HepG2 (cell line): ENCODE results near the gene SPINK5. TPM values are rescaled to one million over a fixed set of nuclear protein-coding genes. Genes with fewer than 3 reads are reported as not detected.

Experiments
- ATAC-seq: fragments of 200-7000 bp; cut with Tn5 transposase; 3 replicates; pipeline ENCODE4 v1.9.1; 2020; ENCODE audit warnings: mild to moderate bottlenecking, moderate library complexity
- BruUV-seq: library from RNA; stranded (reverse); fragments of 400-500 nt; replicated peaks from 2 replicates; lab custom pipeline; 2021; lab: Mats Ljungman, UMichigan
- CTCF ChIA-PET: fragments of 300-600 bp; formaldehyde crosslinking; extraction: SDS; loops from one replicate; lab custom pipeline; 2021; ENCODE audit warnings: low total read pairs, inconsistent platforms, low intra/inter-chr PET ratio; lab: Yijun Ruan, JAX
- POLR2A ChIA-PET: fragments of 350-600 bp; sonication (Branson Sonifier 250); formaldehyde crosslinking; loops from one replicate; lab custom pipeline; 2020; ENCODE audit warnings: antibody characterized with exemption, inconsistent platforms; lab: Yijun Ruan, JAX
- DNase-seq: peaks from one replicate; pipeline ENCODE4 v3.0.0-alpha.2; 2015; ENCODE audit warnings: low spot score
- FAIRE-seq: peaks from 3 replicates; lab custom pipeline; 2011; peaks lifted over from hg19 to GRCh38; lab: Jason Lieb, UNC
- H2AFZ ChIP-seq: one replicate; pipeline ENCODE4 v1.6.1; 2011; ENCODE audit warnings: low read length, inconsistent platforms
- H3K27ac ChIP-seq: fragments of 300-600 bp; 3 replicates; pipeline ENCODE4 v1.8.0; 2011; ENCODE audit warnings: mixed run types, mild to moderate bottlenecking, mixed read lengths, low read length, inconsistent platforms; ENCODE audit not compliant: insufficient read depth; ENCODE audit errors: extremely low read length
- H3K27me3 ChIP-seq, 2 experiments: fragments of 200-600 bp in 1 of 2; 2 replicates in 1 of 2; 3 replicates in 1 of 2; pipeline versions ENCODE4 v1.6.0 to v1.8.0; 2011; ENCODE audit warnings: low read length in 2 of 2, mild to moderate bottlenecking in 2 of 2, moderate library complexity in 2 of 2, inconsistent platforms in 1 of 2; ENCODE audit not compliant: insufficient read depth in 2 of 2, control insufficient read depth in 1 of 2
- H3K36me3 ChIP-seq, 2 experiments: fragments of 200-600 bp in 1 of 2; replicated peaks in 1 of 2; 2 replicates in 1 of 2; 3 replicates in 1 of 2; pipeline versions ENCODE4 v1.5.1 to v1.8.0; 2011; ENCODE audit warnings: low read length in 2 of 2, inconsistent platforms in 1 of 2; ENCODE audit not compliant: insufficient read depth in 2 of 2, control insufficient read depth in 1 of 2
- H3K4me1 ChIP-seq: 2 replicates; pipeline ENCODE4 v1.5.1; 2012; ENCODE audit warnings: low read length, inconsistent platforms; ENCODE audit not compliant: insufficient read depth
- H3K4me2 ChIP-seq: 2 replicates; pipeline ENCODE4 v1.6.0; 2011; ENCODE audit warnings: low read depth, low read length, inconsistent platforms
- H3K4me3 ChIP-seq, 3 experiments: fragments of 200-600 bp in 1 of 3; sonication (generic), shearing (Covaris generic) in 1 of 3; replicated peaks in 1 of 3; 2 replicates each; pipeline ENCODE4 v1.5.1; 2011 to 2016; ENCODE audit warnings: low read length in 3 of 3, inconsistent platforms in 2 of 3, low read depth in 2 of 3, mild to moderate bottlenecking in 2 of 3, control low read depth in 1 of 3, mixed read lengths in 1 of 3; ENCODE audit not compliant: insufficient read depth in 1 of 3
- H3K79me2 ChIP-seq: one replicate; pipeline ENCODE4 v1.6.1; 2011; ENCODE audit warnings: low read length, inconsistent platforms; ENCODE audit not compliant: insufficient read depth
- H3K9ac ChIP-seq: 2 replicates; pipeline ENCODE4 v1.6.0; 2011; ENCODE audit warnings: mild to moderate bottlenecking, low read depth, low read length, inconsistent platforms; ENCODE audit not compliant: insufficient read depth
- H3K9me3 ChIP-seq: 2 replicates; pipeline ENCODE4 v1.5.1; 2012; ENCODE audit warnings: mild to moderate bottlenecking, low read length
- H4K20me1 ChIP-seq: 2 replicates; pipeline ENCODE4 v1.6.0; 2011; ENCODE audit warnings: inconsistent platforms, mild to moderate bottlenecking, low read length, moderate library complexity; ENCODE audit not compliant: insufficient read depth
- ARID5B ChIP-seq: IDR thresholded peaks from 2 replicates; pipeline ENCODE4 v1.4.0; 2020; ENCODE audit warnings: mild to moderate bottlenecking, missing genetic modification reagents
- BCL6 ChIP-seq: IDR thresholded peaks from 2 replicates; pipeline ENCODE4 v1.6.1; 2016; ENCODE audit warnings: missing genetic modification reagents, missing compliant biosample characterization
- ETV5 ChIP-seq: IDR thresholded peaks from 2 replicates; pipeline ENCODE4 v1.6.1; 2018; ENCODE audit warnings: missing biosample characterization, missing genetic modification reagents, inconsistent platforms, borderline replicate concordance
- FOSL2 ChIP-seq: sonication (generic); formaldehyde crosslinking; IDR thresholded peaks from 2 replicates; pipeline ENCODE4 v1.4.0; 2020; ENCODE audit warnings: missing genetic modification reagents
- FOXA1 ChIP-seq, 2 experiments: fragments of 450-650 bp in 1 of 2; sonication (generic) in 1 of 2; formaldehyde crosslinking in 1 of 2; IDR thresholded peaks; 2 replicates each; pipeline versions ENCODE4 v1.4.0 to v1.6.1; 2016 to 2020; ENCODE audit warnings: missing genetic modification reagents in 1 of 2
- FOXA3 ChIP-seq: IDR thresholded peaks from 2 replicates; pipeline ENCODE4 v1.6.1; 2016; ENCODE audit warnings: missing genetic modification reagents, missing compliant biosample characterization
- FOXP1 ChIP-seq, 2 experiments: fragments of 450-650 bp in 1 of 2; IDR thresholded peaks; 2 replicates each; pipeline ENCODE4 v1.6.1; 2017 to 2018; ENCODE audit warnings: antibody characterized with exemption in 1 of 2
- GATAD2A ChIP-seq: IDR thresholded peaks from 2 replicates; pipeline ENCODE4 v1.6.1; 2016
- HDAC2 ChIP-seq: sonication (generic); formaldehyde crosslinking; IDR thresholded peaks from 2 replicates; pipeline ENCODE4 v1.4.0; 2020; ENCODE audit warnings: missing genetic modification reagents
- HMG20A ChIP-seq: IDR thresholded peaks from 2 replicates; pipeline ENCODE4 v1.6.1; 2016; ENCODE audit warnings: borderline replicate concordance
- NCOA2 ChIP-seq: sonication (generic); formaldehyde crosslinking; IDR thresholded peaks from 2 replicates; pipeline ENCODE4 v1.8.0; 2022; ENCODE audit warnings: inconsistent platforms
- NFIC ChIP-seq: IDR thresholded peaks from 2 replicates; pipeline ENCODE4 v1.6.1; 2012; ENCODE audit warnings: mild to moderate bottlenecking, low read length, inconsistent platforms
- RARA ChIP-seq: IDR thresholded peaks from 2 replicates; pipeline ENCODE4 v1.6.1; 2016; ENCODE audit warnings: missing genetic modification reagents, missing compliant biosample characterization
- RFX1 ChIP-seq: fragments of 450-650 bp; IDR thresholded peaks from 2 replicates; pipeline ENCODE4 v1.6.1; 2017
- SAP130 ChIP-seq: IDR thresholded peaks from 2 replicates; pipeline ENCODE4 v1.6.1; 2016; ENCODE audit warnings: low read depth
- SOX5 ChIP-seq: IDR thresholded peaks from 2 replicates; pipeline ENCODE4 v1.6.1; 2016; ENCODE audit warnings: borderline replicate concordance
- TCF7 ChIP-seq: sonication (generic); IDR thresholded peaks from 2 replicates; pipeline ENCODE4 v1.6.1; 2016; ENCODE audit warnings: antibody characterized with exemption, low read depth
- THYN1 ChIP-seq: sonication (generic); formaldehyde crosslinking; IDR thresholded peaks from 2 replicates; pipeline ENCODE4 v1.8.1; 2023; ENCODE audit warnings: low read depth, mild to moderate bottlenecking, moderate library complexity, missing genetic modification reagents, borderline replicate concordance
- ZIK1 ChIP-seq: sonication (generic); formaldehyde crosslinking; IDR thresholded peaks from 2 replicates; pipeline ENCODE4 v1.5.0; 2020; ENCODE audit warnings: mild to moderate bottlenecking, low read depth, missing genetic modification reagents, borderline replicate concordance
- in situ Hi-C: cut with HindIII; loops from 2 replicates; pipeline ENCODE4 v1.10.0; 2017; ENCODE audit warnings: low pct_unique_long_range_greater_than_20kb; ENCODE audit not compliant: extremely low pct_ligation_motif_present
- intact Hi-C: fragments of 100-400 bp; cut with micrococcal nuclease; formaldehyde crosslinking; loops from one replicate; pipeline ENCODE4 v1.10.0; 2022; ENCODE audit not compliant: unreplicated experiment
- polyA plus RNA-seq, 8 experiments: library from polyadenylated mRNA; depleted of rRNA in 3 of 8; stranded (reverse) in 7 of 8; unstranded in 1 of 8; fragments of >200 nt; fragmentation: Illumina TruSeq in 4 of 8; extraction: Trizol in 4 of 8; gene quantifications; 2 replicates each; pipeline versions ENCODE4 v1.2.1 to v1.2.3, GENCODE V29; 2011 to 2016; ENCODE audit warnings: low read depth in 4 of 8, missing spikeins in 1 of 8, mixed read lengths in 1 of 8; ENCODE audit not compliant: insufficient read depth in 1 of 8
- total RNA-seq, 5 experiments: library from RNA; depleted of rRNA; stranded (reverse); fragments of >200 nt; fragmentation: Illumina TruSeq; extraction: Trizol; gene quantifications; 2 replicates each; pipeline ENCODE4 v1.2.3, GENCODE V29; 2016; ENCODE audit warnings: low read depth in 1 of 5
- TF ChIP-seq, protein P1 (sequence below): sonication (generic); formaldehyde crosslinking; conservative IDR thresholded peaks from 2 replicates; pipeline ENCODE4 v1.4.0; 2020; ENCODE audit warnings: mild to moderate bottlenecking, missing genetic modification reagents, moderate library complexity

Gene SPINK5
- total and polyA plus RNA-seq, 2 of the 13 experiments (the other 11 are each of a cell fraction or from before 2014, with no cell fraction given) = 0.03 TPM; not detected in 1

DNA sequence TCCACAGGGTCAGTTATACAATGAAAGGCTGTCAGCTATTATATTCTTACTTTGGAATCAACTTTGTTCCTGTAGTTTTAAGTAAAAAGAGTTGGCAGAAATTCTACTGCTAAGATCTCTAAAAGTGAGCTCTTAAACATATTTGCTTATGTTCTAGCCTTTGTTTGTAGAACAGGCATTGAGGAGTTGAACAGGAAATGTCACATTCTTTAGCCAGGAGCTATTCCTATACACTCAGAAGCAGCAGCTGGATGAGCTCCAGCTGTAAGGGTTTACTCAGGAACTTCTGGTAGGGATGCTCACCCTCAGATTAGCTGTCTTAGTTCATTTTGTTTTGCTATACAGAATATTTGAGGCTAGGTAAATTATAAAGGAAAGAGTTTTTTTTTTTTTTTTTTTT is 82.1 kb downstream of the SPINK5 start:
- Histone ChIP-seq H4K20me1 (no peaks in the 10 kb centered on the region), H3K36me3 (no peaks in the 10 kb centered on the region), H3K27ac (no peak overlapping the region), H3K4me3 (no peak overlapping the region), H3K79me2 (no peaks in the 10 kb centered on the region), H2AFZ (no peak overlapping the region), H3K27me3 (no peaks in the 10 kb centered on the region), H3K4me2 (no peak overlapping the region; the same call in 1 of the 2 replicates), H3K9me3 (no peaks in the 10 kb centered on the region), H3K4me1 (peaks cover 35% of the 10 kb centered on the region), H3K9ac (no peak overlapping the region)
- no TSS peak for BruUV-seq
- intact Hi-C loops = loop anchor here (10.0 kb wide), 2 partner anchors 239 to 311 kb away; partner anchors contain the start of genes FBXO38 and SPINK1
- FAIRE-seq (peak; percentile 83), DNase-seq (peak; percentile 77), ATAC-seq (peak; percentile 83)
- ChIA-PET POLR2A (interaction anchor here (0.6 to 0.7 kb wide), 2 partner anchors 252 to 655 kb away, joined by 3 to 4 read pairs; no protein-coding TSS in a partner anchor), CTCF (no interaction called here)
- in situ Hi-C loops = no loop called here
- TF ChIP-seq, protein P1, sequence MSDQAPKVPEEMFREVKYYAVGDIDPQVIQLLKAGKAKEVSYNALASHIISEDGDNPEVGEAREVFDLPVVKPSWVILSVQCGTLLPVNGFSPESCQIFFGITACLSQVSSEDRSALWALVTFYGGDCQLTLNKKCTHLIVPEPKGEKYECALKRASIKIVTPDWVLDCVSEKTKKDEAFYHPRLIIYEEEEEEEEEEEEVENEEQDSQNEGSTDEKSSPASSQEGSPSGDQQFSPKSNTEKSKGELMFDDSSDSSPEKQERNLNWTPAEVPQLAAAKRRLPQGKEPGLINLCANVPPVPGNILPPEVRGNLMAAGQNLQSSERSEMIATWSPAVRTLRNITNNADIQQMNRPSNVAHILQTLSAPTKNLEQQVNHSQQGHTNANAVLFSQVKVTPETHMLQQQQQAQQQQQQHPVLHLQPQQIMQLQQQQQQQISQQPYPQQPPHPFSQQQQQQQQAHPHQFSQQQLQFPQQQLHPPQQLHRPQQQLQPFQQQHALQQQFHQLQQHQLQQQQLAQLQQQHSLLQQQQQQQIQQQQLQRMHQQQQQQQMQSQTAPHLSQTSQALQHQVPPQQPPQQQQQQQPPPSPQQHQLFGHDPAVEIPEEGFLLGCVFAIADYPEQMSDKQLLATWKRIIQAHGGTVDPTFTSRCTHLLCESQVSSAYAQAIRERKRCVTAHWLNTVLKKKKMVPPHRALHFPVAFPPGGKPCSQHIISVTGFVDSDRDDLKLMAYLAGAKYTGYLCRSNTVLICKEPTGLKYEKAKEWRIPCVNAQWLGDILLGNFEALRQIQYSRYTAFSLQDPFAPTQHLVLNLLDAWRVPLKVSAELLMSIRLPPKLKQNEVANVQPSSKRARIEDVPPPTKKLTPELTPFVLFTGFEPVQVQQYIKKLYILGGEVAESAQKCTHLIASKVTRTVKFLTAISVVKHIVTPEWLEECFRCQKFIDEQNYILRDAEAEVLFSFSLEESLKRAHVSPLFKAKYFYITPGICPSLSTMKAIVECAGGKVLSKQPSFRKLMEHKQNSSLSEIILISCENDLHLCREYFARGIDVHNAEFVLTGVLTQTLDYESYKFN = peak; percentile 44
- TF ChIP-seq ARID5B (CRISPR knock-in tag) (peak; percentile 82), HDAC2 (CRISPR knock-in tag) (0 out of 2 replicates have a peak, but pooled peaks have one; percentile 14), ETV5 (CRISPR knock-in tag) (peak; percentile 66; the same call in 1 of the 2 replicates), RFX1 (no peak), GATAD2A (peak; percentile 68), SAP130 (CRISPR knock-in tag) (no peak), FOXP1 (IDR thresholded peaks at IDR 0.05) (no peak), FOXP1 (CRISPR knock-in tag; IDR thresholded peaks at IDR 0.05) (peak; percentile 36), RARA (CRISPR knock-in tag) (no peak), SOX5 (CRISPR knock-in tag) (peak; percentile 58; the same call in 1 of the 2 replicates), THYN1 (CRISPR knock-in tag) (no peak), FOSL2 (CRISPR knock-in tag) (0 out of 2 replicates have a peak, but pooled peaks have one; percentile 19), BCL6 (CRISPR knock-in tag) (peak; percentile 31; the same call in 1 of the 2 replicates), FOXA3 (CRISPR knock-in tag) (peak; percentile 39; the same call in 1 of the 2 replicates), NFIC (peak; percentile 37; the same call in 1 of the 2 replicates), HMG20A (CRISPR knock-in tag) (0 out of 2 replicates have a peak, but pooled peaks have one; percentile 42), TCF7 (peak; percentile 46; the same call in 1 of the 2 replicates), FOXA1 (IDR thresholded peaks at IDR 0.05) (no peak), FOXA1 (CRISPR knock-in tag; IDR thresholded peaks at IDR 0.05) (peak; percentile 60; the same call in 1 of the 2 replicates), NCOA2 (CRISPR knock-in tag) (peak; percentile 49; the same call in 1 of the 2 replicates), ZIK1 (CRISPR knock-in tag) (no peak)
